Common myeloid progenitor, CD34-positive (primary cell): ENCODE measurements around the gene OMP.

ENCODE experiments used
- CTCF ChIA-PET: fragments of 350-600 bp; sonication (Branson Sonifier 250); formaldehyde crosslinking; loops from one replicate; lab custom pipeline; 2021; ENCODE audit warnings: antibody characterized with exemption; lab: Charles Lee
- POLR2A ChIA-PET: fragments of 350-600 bp; sonication (Branson Sonifier 250); formaldehyde crosslinking; loops from one replicate; lab custom pipeline; 2021; ENCODE audit warnings: antibody characterized with exemption; lab: Charles Lee
- DNase-seq, 3 donors: peaks; one replicate each; pipeline versions ENCODE4 v3.0.0 to v3.0.0-alpha.2; 2013
- H3K27ac ChIP-seq, 2 experiments: 1 replicate in 1 of 2; 2 replicates in 1 of 2; pipeline ENCODE4 v1.7.0; 2013; ENCODE audit warnings: inconsistent platforms in 2 of 2, low read length in 2 of 2, mild to moderate bottlenecking in 2 of 2, low read depth in 1 of 2, moderate library complexity in 1 of 2; ENCODE audit not compliant: severe bottlenecking in 2 of 2, insufficient read depth in 1 of 2, poor library complexity in 1 of 2
- H3K27me3 ChIP-seq, 5 experiments: replicated peaks in 2 of 5; 1 replicate in 3 of 5; 2 replicates in 2 of 5; pipeline versions ENCODE4 v1.6.1 to v1.7.0; 2013; ENCODE audit warnings: low read length in 4 of 5, mild to moderate bottlenecking in 2 of 5, moderate library complexity in 2 of 5, inconsistent platforms in 1 of 5; ENCODE audit not compliant: insufficient read depth in 5 of 5, control insufficient read depth in 4 of 5
- H3K36me3 ChIP-seq, 4 experiments: 1 replicate in 2 of 4; 2 replicates in 2 of 4; pipeline versions ENCODE4 v1.6.1 to v1.7.0; 2013; ENCODE audit warnings: low read length in 3 of 4, control low read depth in 1 of 4, mild to moderate bottlenecking in 1 of 4; ENCODE audit not compliant: control insufficient read depth in 4 of 4, insufficient read depth in 4 of 4
- H3K4me1 ChIP-seq, 4 experiments: 1 replicate in 3 of 4; 2 replicates in 1 of 4; pipeline versions ENCODE4 v1.6.1 to v1.7.1; 2013; ENCODE audit warnings: low read length in 3 of 4, mild to moderate bottlenecking in 3 of 4, control low read depth in 1 of 4, inconsistent platforms in 1 of 4, moderate library complexity in 1 of 4; ENCODE audit not compliant: control insufficient read depth in 4 of 4, insufficient read depth in 4 of 4; ENCODE audit errors: control extremely low read depth in 1 of 4
- H3K4me3 ChIP-seq, 7 experiments: 1 replicate in 4 of 7; 2 replicates in 3 of 7; pipeline versions ENCODE4 v1.5.1 to v1.7.0; 2013; ENCODE audit warnings: mild to moderate bottlenecking in 7 of 7, low read length in 6 of 7, moderate library complexity in 6 of 7, inconsistent platforms in 2 of 7, low read depth in 2 of 7, control low read depth in 1 of 7; ENCODE audit not compliant: insufficient read depth in 4 of 7, control insufficient read depth in 1 of 7; ENCODE audit errors: extremely low read depth in 1 of 7
- H3K9me3 ChIP-seq, 5 experiments: 1 replicate in 4 of 5; 2 replicates in 1 of 5; pipeline versions ENCODE4 v1.6.1 to v1.7.1; 2013; ENCODE audit warnings: low read length in 4 of 5, mild to moderate bottlenecking in 2 of 5, inconsistent platforms in 1 of 5, low read depth in 1 of 5, moderate library complexity in 1 of 5; ENCODE audit not compliant: control insufficient read depth in 4 of 5, insufficient read depth in 2 of 5; ENCODE audit errors: control extremely low read depth in 1 of 5
- WGBS: methylation state at CpG from one replicate; pipeline ENCODE4 v1.1.5; 2013; ENCODE audit not compliant: insufficient coverage; 5-methylcytosine and 5-hydroxymethylcytosine counted together

Gene OMP

GRCh38 chr11:77137421-77137820 is 34.8 kb downstream of the OMP start:
- H3K27ac ChIP-seq: no peak overlapping the region
- peaks cover 0 to 34% (median 15%) of the 10 kb centered on the region in 5 experiments for H3K27me3 ChIP-seq
- no peak overlapping the region for H3K4me3 ChIP-seq
- 92% methylated on average over 10 of the region's 11 CpGs for WGBS
- peaks cover 0 to 3% (median 0%) of the 10 kb centered on the region in 5 experiments for H3K9me3 ChIP-seq
- H3K36me3 ChIP-seq: no peaks in the 10 kb centered on the region
- H3K4me1 ChIP-seq: peaks cover 0 to 18% (median 11%) of the 10 kb centered on the region in 4 experiments
- DNase-seq: no peak
- CTCF ChIA-PET: interaction anchor here (1.0 to 12.6 kb wide), 4 partner anchors 9 to 274 kb away, joined by 3 to 240 read pairs (median 10); no protein-coding TSS in a partner anchor
- POLR2A ChIA-PET: no interaction called here

- Histone ChIP-seq H3K4me3 (peak overlapping the region in 1 of 7 experiments; percentile 15), H3K27ac (no peak overlapping the region), H3K27me3 (peaks cover 0 to 34% (median 15%) of the 10 kb centered on the region in 5 experiments), H3K36me3 (no peaks in the 10 kb centered on the region), H3K4me1 (peaks cover 0 to 23% (median 15%) of the 10 kb centered on the region in 4 experiments), H3K9me3 (no peaks in the 10 kb centered on the region)
- ChIA-PET CTCF (interaction anchor here (4.0 to 12.6 kb wide), 3 partner anchors 11 to 50 kb away, joined by 17 to 240 read pairs (median 33); partner anchors contain the start of gene MYO7A), POLR2A (no interaction called here)
- WGBS: 27% methylated on average over 45 of the region's 55 CpGs
- DNase-seq: no peak
These were observed 35.5 kb downstream of the OMP start for GRCh38 chr11:77138106-77138649.

- no peak overlapping the region for H3K4me3 ChIP-seq
- no peaks in the 10 kb centered on the region for H3K36me3 ChIP-seq
- DNase-seq: no peak
- H3K27ac ChIP-seq: no peak overlapping the region
- ChIA-PET POLR2A (no interaction called here), CTCF (interaction anchor here (1.7 to 4.0 kb wide), 4 partner anchors 9 to 49 kb away, joined by 7 to 33 read pairs (median 14); partner anchors contain the start of gene MYO7A)
- H3K9me3 ChIP-seq: no peaks in the 10 kb centered on the region
- WGBS: 96% methylated on average over 7 of the region's 8 CpGs
- peaks cover 0 to 23% (median 15%) of the 10 kb centered on the region in 4 experiments for H3K4me1 ChIP-seq
- H3K27me3 ChIP-seq: peaks cover 0 to 34% (median 15%) of the 10 kb centered on the region in 5 experiments
These were observed 36.6 kb downstream of the OMP start for GRCh38 chr11:77139201-77139600.

- 88% methylated on average over 3 of the region's 8 CpGs for WGBS
- peaks cover 0 to 34% (median 17%) of the 10 kb centered on the region in 5 experiments for H3K27me3 ChIP-seq
- DNase-seq: no peak
- no peak overlapping the region for H3K4me3 ChIP-seq
- peaks cover 0 to 23% (median 15%) of the 10 kb centered on the region in 4 experiments for H3K4me1 ChIP-seq
- ChIA-PET CTCF (interaction anchor here (0.7 to 4.0 kb wide), 6 partner anchors 10 to 48 kb away, joined by 3 to 33 read pairs (median 9); partner anchors contain the start of gene MYO7A), POLR2A (interaction anchor here (1.0 kb wide), 1 partner anchor 53 kb away, joined by 3 read pairs; no protein-coding TSS in a partner anchor)
- H3K36me3 ChIP-seq: no peaks in the 10 kb centered on the region
- H3K27ac ChIP-seq: no peak overlapping the region
- H3K9me3 ChIP-seq: no peaks in the 10 kb centered on the region
These were observed 37.7 kb downstream of the OMP start for GRCh38 chr11:77140231-77140851.

- Histone ChIP-seq H3K4me1 (peaks cover 0 to 23% (median 15%) of the 10 kb centered on the region in 4 experiments), H3K4me3 (no peak overlapping the region), H3K27ac (no peak overlapping the region), H3K36me3 (no peaks in the 10 kb centered on the region), H3K27me3 (peaks cover 0 to 34% (median 18%) of the 10 kb centered on the region in 5 experiments), H3K9me3 (no peaks in the 10 kb centered on the region)
- POLR2A ChIA-PET: interaction anchor here (1.0 kb wide), 1 partner anchor 54 kb away, joined by 3 read pairs; no protein-coding TSS in a partner anchor
- CTCF ChIA-PET: interaction anchor here (0.7 to 4.0 kb wide), 6 partner anchors 10 to 47 kb away, joined by 3 to 33 read pairs (median 9); partner anchors contain the start of gene MYO7A
- no CpG with 5 or more reads among the region's 4 CpGs for whole genome bisulfite sequencing
- DNase-seq: no peak
These were observed 38.4 kb downstream of the OMP start for GRCh38 chr11:77141034-77141433.

- POLR2A ChIA-PET: no interaction called here
- CTCF ChIA-PET: interaction anchor here (1.5 to 4.0 kb wide), 3 partner anchors 14 to 47 kb away, joined by 3 to 33 read pairs (median 17); partner anchors contain the start of gene MYO7A
- no peak overlapping the region for H3K27ac ChIP-seq
These were observed 38.8 kb downstream of the OMP start for GRCh38 chr11:77141475-77141874.

More at GRCh38 chr11:77141475-77141874, 38.8 kb downstream of the OMP start:
- 100% methylated on average over 4 of the region's 4 CpGs for WGBS
- H3K4me3 ChIP-seq: no peak overlapping the region
- peaks cover 0 to 30% (median 20%) of the 10 kb centered on the region in 5 experiments for H3K27me3 ChIP-seq
- no peaks in the 10 kb centered on the region for H3K36me3 ChIP-seq
- peaks cover 0 to 23% (median 15%) of the 10 kb centered on the region in 4 experiments for H3K4me1 ChIP-seq
- DNase-seq: no peak
- H3K9me3 ChIP-seq: no peaks in the 10 kb centered on the region
